SIG-M5 (cell line): ENCODE results near the gene PLPP3.

Source experiments
- DNase-seq: peaks from one replicate; lab custom pipeline; 2025; lab: John Stamatoyannopoulos, UW

Gene PLPP3

GRCh38 chr1:56522680-56523079 is 56.7 kb downstream of the PLPP3 start:
- DNase-seq, result no peak

- no peak for DNase-seq
Observed at GRCh38 chr1:56520016-56520601, 59.3 kb downstream of the PLPP3 start.

GRCh38 chr1:56517404-56518130 is 61.8 kb downstream of the PLPP3 start:
- no peak for DNase-seq

- no peak for DNase-seq
Observed at GRCh38 chr1:56516539-56517252, 62.7 kb downstream of the PLPP3 start.

GRCh38 chr1:56515898-56516538 is 63.3 kb downstream of the PLPP3 start:
- DNase-seq, result no peak

- DNase-seq, result no peak
Observed at GRCh38 chr1:56512724-56513494, 66.5 kb downstream of the PLPP3 start.

- DNase-seq, result no peak
Observed at GRCh38 chr1:56511766-56512165, 67.6 kb downstream of the PLPP3 start.

- DNase-seq, result no peak
Observed at GRCh38 chr1:56511364-56511763, 68.0 kb downstream of the PLPP3 start.

- no peak for DNase-seq
Observed at GRCh38 chr1:56510642-56511021, 68.7 kb downstream of the PLPP3 start.

GRCh38 chr1:56509713-56510641 is 69.4 kb downstream of the PLPP3 start:
- DNase-seq, result no peak

GRCh38 chr1:56508523-56508983 is 70.8 kb downstream of the PLPP3 start:
- DNase-seq, result no peak

GRCh38 chr1:56507925-56508522 is 71.3 kb downstream of the PLPP3 start:
- no peak for DNase-seq

GRCh38 chr1:56506951-56507491 is 72.3 kb downstream of the PLPP3 start:
- DNase-seq, result no peak

- no peak for DNase-seq
Observed at GRCh38 chr1:56505792-56506743, 73.3 kb downstream of the PLPP3 start.

- no peak for DNase-seq
Observed at GRCh38 chr1:56502700-56503245, 76.6 kb downstream of the PLPP3 start.

GRCh38 chr1:56501888-56502287 is 77.5 kb downstream of the PLPP3 start:
- no peak for DNase-seq

- DNase-seq, result no peak
Observed at GRCh38 chr1:56501426-56501825, 77.9 kb downstream of the PLPP3 start.
